Rectal smooth muscle tissue (tissue), 1 donor: ENCODE results near the gene FCHSD2.

Experiments
- H3K27ac ChIP-seq: one replicate; pipeline ENCODE4 v1.7.0; 2013; ENCODE audit warnings: low read depth, low read length, inconsistent platforms
- H3K27me3 ChIP-seq: one replicate; pipeline ENCODE4 v1.7.0; 2013; ENCODE audit warnings: low read length; ENCODE audit not compliant: control insufficient read depth, insufficient read depth
- H3K36me3 ChIP-seq: one replicate; pipeline ENCODE4 v1.7.0; 2013; ENCODE audit warnings: low read length; ENCODE audit not compliant: control insufficient read depth, insufficient read depth
- H3K4me1 ChIP-seq: one replicate; pipeline ENCODE4 v1.7.0; 2013; ENCODE audit warnings: low read length; ENCODE audit not compliant: control insufficient read depth, insufficient read depth
- H3K4me3 ChIP-seq: one replicate; pipeline ENCODE4 v1.7.0; 2013; ENCODE audit warnings: low read length
- H3K9ac ChIP-seq: one replicate; pipeline ENCODE4 v1.7.0; 2013; ENCODE audit warnings: low read length

FCHSD2 gene

GRCh38 chr11:72974487-72975205, 167.5 kb downstream of the FCHSD2 start:
- Histone ChIP-seq H3K27me3 (no peaks in the 10 kb centered on the region), H3K9ac (no peak overlapping the region), H3K4me3 (no peak overlapping the region), H3K4me1 (no peaks in the 10 kb centered on the region), H3K27ac (no peak overlapping the region), H3K36me3 (no peaks in the 10 kb centered on the region)

- no peak overlapping the region for H3K9ac ChIP-seq
- no peaks in the 10 kb centered on the region for H3K27me3 ChIP-seq
- no peaks in the 10 kb centered on the region for H3K36me3 ChIP-seq
- no peak overlapping the region for H3K27ac ChIP-seq
- no peak overlapping the region for H3K4me3 ChIP-seq
- no peaks in the 10 kb centered on the region for H3K4me1 ChIP-seq
These were observed 169.5 kb downstream of the FCHSD2 start for GRCh38 chr11:72972496-72973128.

GRCh38 chr11:72971192-72971967, 170.7 kb downstream of the FCHSD2 start:
- H3K27ac ChIP-seq, result no peak overlapping the region
- H3K36me3 ChIP-seq, result no peaks in the 10 kb centered on the region
- H3K4me1 ChIP-seq, result no peaks in the 10 kb centered on the region

GRCh38 chr11:72970557-72971118, 171.5 kb downstream of the FCHSD2 start:
- no peaks in the 10 kb centered on the region for H3K27me3 ChIP-seq
- no peaks in the 10 kb centered on the region for H3K4me1 ChIP-seq
- no peak overlapping the region for H3K4me3 ChIP-seq
- no peaks in the 10 kb centered on the region for H3K36me3 ChIP-seq
- no peak overlapping the region for H3K27ac ChIP-seq
- no peak overlapping the region for H3K9ac ChIP-seq

More at GRCh38 chr11:72971192-72971967, 170.7 kb downstream of the FCHSD2 start:
- Histone ChIP-seq H3K27me3 (no peaks in the 10 kb centered on the region), H3K9ac (no peak overlapping the region), H3K4me3 (no peak overlapping the region)

GRCh38 chr11:72969894-72970335, 172.2 kb downstream of the FCHSD2 start:
- H3K9ac ChIP-seq, result no peak overlapping the region
- H3K36me3 ChIP-seq, result no peaks in the 10 kb centered on the region
- no peak overlapping the region for H3K4me3 ChIP-seq
- H3K4me1 ChIP-seq, result no peaks in the 10 kb centered on the region
- no peaks in the 10 kb centered on the region for H3K27me3 ChIP-seq
- H3K27ac ChIP-seq, result no peak overlapping the region

GRCh38 chr11:72968390-72968789, 173.7 kb downstream of the FCHSD2 start:
- Histone ChIP-seq H3K36me3 (peaks cover 2% of the 10 kb centered on the region), H3K4me1 (no peaks in the 10 kb centered on the region), H3K27me3 (no peaks in the 10 kb centered on the region), H3K27ac (no peak overlapping the region), H3K4me3 (no peak overlapping the region), H3K9ac (no peak overlapping the region)

GRCh38 chr11:72965672-72966071, 176.4 kb downstream of the FCHSD2 start:
- Histone ChIP-seq H3K27me3 (no peaks in the 10 kb centered on the region), H3K27ac (no peak overlapping the region), H3K4me1 (no peaks in the 10 kb centered on the region), H3K4me3 (no peak overlapping the region), H3K9ac (no peak overlapping the region), H3K36me3 (peaks cover 2% of the 10 kb centered on the region)

GRCh38 chr11:72962717-72963116, 179.4 kb downstream of the FCHSD2 start:
- H3K27ac ChIP-seq, result no peak overlapping the region
- no peaks in the 10 kb centered on the region for H3K27me3 ChIP-seq
- H3K36me3 ChIP-seq, result peaks cover 2% of the 10 kb centered on the region
- no peaks in the 10 kb centered on the region for H3K4me1 ChIP-seq
- H3K4me3 ChIP-seq, result no peak overlapping the region
- H3K9ac ChIP-seq, result no peak overlapping the region

GRCh38 chr11:72962084-72962483, 180.0 kb downstream of the FCHSD2 start:
- Histone ChIP-seq H3K36me3 (peaks cover 2% of the 10 kb centered on the region), H3K27me3 (no peaks in the 10 kb centered on the region), H3K4me3 (no peak overlapping the region), H3K9ac (no peak overlapping the region), H3K4me1 (no peaks in the 10 kb centered on the region), H3K27ac (no peak overlapping the region)

GRCh38 chr11:72959998-72960731, 182.0 kb downstream of the FCHSD2 start:
- Histone ChIP-seq H3K9ac (no peak overlapping the region), H3K4me1 (no peaks in the 10 kb centered on the region), H3K4me3 (no peak overlapping the region), H3K27ac (no peak overlapping the region), H3K36me3 (peaks cover 2% of the 10 kb centered on the region), H3K27me3 (no peaks in the 10 kb centered on the region)

- Histone ChIP-seq H3K27ac (no peak overlapping the region), H3K9ac (no peak overlapping the region), H3K4me3 (no peak overlapping the region), H3K36me3 (no peaks in the 10 kb centered on the region), H3K4me1 (no peaks in the 10 kb centered on the region), H3K27me3 (no peaks in the 10 kb centered on the region)
These were observed 183.3 kb downstream of the FCHSD2 start for GRCh38 chr11:72958791-72959190.

GRCh38 chr11:72955466-72955865, 186.7 kb downstream of the FCHSD2 start:
- Histone ChIP-seq H3K27me3 (no peaks in the 10 kb centered on the region), H3K4me1 (no peaks in the 10 kb centered on the region), H3K36me3 (no peaks in the 10 kb centered on the region), H3K4me3 (no peak overlapping the region), H3K9ac (no peak overlapping the region), H3K27ac (no peak overlapping the region)
